ENCODE data around the gene PDCD6IP. TPM values are rescaled to one million over a fixed set of nuclear protein-coding genes. Genes with fewer than 3 reads are reported as not detected.

Gene PDCD6IP
- total RNA-seq, 4 donors from 2014 or later, result 105 to 424 (median 167) TPM

DNA sequence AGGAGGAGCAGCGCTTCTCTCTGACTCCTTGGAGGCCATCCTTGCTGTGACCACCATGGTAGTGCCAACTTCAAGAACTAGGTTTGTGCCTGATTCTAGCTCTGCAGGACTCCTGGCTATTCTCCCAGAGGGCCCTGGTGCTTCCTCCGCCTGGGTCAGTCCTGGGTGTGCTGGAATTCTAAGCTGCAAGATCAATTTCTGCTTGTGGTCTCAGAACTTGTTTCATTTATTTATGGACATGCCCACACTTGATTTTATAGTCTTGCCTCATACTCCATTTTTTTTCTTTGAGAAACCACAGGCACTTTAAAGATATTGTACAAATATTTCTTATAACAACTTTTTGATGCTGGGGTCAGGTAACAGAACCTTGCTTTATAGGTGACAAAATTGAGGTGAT, 87.6 kb downstream of the PDCD6IP start:
- H3K27ac ChIP-seq, result no peak overlapping the region
- intact Hi-C loops (cut with DNase I), result loop anchor here (10.0 kb wide), 1 partner anchor 799 kb away; no protein-coding TSS in a partner anchor
- H3K4me1 ChIP-seq, result peaks cover 0 to 4% of the 10 kb centered on the region in 2 donors
- H3K36me3 ChIP-seq, result no peaks in the 10 kb centered on the region
- WGBS, 2 donors, result 87 to 100% methylated on average over 2 of the region's 2 CpGs
- no peak for TF ChIP-seq POLR2A (IDR thresholded peaks at IDR 0.05)
- TF ChIP-seq, protein P1, sequence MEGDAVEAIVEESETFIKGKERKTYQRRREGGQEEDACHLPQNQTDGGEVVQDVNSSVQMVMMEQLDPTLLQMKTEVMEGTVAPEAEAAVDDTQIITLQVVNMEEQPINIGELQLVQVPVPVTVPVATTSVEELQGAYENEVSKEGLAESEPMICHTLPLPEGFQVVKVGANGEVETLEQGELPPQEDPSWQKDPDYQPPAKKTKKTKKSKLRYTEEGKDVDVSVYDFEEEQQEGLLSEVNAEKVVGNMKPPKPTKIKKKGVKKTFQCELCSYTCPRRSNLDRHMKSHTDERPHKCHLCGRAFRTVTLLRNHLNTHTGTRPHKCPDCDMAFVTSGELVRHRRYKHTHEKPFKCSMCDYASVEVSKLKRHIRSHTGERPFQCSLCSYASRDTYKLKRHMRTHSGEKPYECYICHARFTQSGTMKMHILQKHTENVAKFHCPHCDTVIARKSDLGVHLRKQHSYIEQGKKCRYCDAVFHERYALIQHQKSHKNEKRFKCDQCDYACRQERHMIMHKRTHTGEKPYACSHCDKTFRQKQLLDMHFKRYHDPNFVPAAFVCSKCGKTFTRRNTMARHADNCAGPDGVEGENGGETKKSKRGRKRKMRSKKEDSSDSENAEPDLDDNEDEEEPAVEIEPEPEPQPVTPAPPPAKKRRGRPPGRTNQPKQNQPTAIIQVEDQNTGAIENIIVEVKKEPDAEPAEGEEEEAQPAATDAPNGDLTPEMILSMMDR (IDR thresholded peaks at IDR 0.05), result no peak
- no peak overlapping the region for H3K4me3 ChIP-seq (replicated peaks in 1 of 3)
- H3K9me3 ChIP-seq, result no peaks in the 10 kb centered on the region
- no peaks in the 10 kb centered on the region for H3K27me3 ChIP-seq
- no peak for DNase-seq

DNA sequence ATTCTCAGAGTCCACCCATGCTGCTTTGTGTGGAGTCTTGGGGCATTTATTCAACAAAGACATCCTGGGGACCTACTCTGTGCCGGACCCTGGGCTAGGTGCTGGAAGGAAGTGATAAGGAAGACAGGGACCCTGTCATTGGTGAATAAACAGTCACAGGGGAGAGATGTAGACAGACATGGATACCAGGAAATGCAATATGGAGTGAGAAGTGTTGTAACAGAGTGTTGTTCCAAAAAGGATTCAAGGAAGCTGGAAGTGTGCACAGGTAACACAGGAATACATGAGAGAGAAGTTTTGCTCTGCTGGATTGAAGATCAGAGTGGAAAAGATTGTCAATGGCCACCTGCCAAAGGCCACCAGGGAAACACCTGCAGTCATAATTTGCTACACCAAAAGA, 89.0 kb downstream of the PDCD6IP start:
- no peak for DNase-seq
- Histone ChIP-seq H3K27ac (no peak overlapping the region), H3K27me3 (no peaks in the 10 kb centered on the region), H3K9me3 (no peaks in the 10 kb centered on the region), H3K4me3 (replicated peaks in 1 of 3) (no peak overlapping the region), H3K4me1 (peaks cover 0 to 4% of the 10 kb centered on the region in 2 donors), H3K36me3 (no peaks in the 10 kb centered on the region)
- 83 to 97% methylated on average over 1 of the region's 1 CpG for WGBS, 2 donors
- intact Hi-C loops (cut with DNase I), result loop anchor here (10.0 kb wide), 1 partner anchor 797 kb away; no protein-coding TSS in a partner anchor
- TF ChIP-seq POLR2A (IDR thresholded peaks at IDR 0.05), result no peak
- TF ChIP-seq, protein P1 (IDR thresholded peaks at IDR 0.05), result no peak

DNA sequence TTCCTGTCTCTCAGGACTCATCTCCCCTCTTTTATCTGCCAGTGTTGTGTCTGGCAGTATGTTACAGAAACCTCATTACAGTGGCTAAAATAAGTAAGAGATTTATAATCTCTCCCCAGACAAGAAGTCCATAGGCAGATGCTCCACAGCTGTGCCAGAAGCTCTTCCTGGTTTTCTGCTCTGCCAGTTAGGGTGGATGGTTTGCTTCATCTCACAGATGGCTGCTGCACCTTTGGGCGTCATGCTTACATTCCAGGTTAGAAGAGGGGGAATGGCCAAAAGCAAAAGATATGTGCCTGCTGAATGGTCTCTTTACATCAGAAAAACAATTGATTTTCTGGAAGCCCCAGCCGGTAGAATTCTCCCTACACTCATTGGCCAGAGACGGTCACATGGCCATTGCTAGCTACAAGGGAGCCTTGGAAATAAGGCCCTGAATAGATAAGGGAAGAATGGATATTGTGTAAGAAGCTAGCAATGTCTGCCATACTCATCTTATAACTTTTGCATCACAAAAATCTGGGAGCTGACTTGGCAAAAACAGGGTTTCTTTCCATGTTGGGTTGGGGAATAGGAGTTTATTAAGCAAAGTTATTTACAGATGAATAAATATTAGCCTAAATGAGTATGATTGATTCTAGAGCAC, 91.1 kb downstream of the PDCD6IP start:
- H3K9me3 ChIP-seq, result no peaks in the 10 kb centered on the region
- H3K4me1 ChIP-seq, result no peaks in the 10 kb centered on the region
- TF ChIP-seq POLR2A (IDR thresholded peaks at IDR 0.05), result no peak
- TF ChIP-seq, protein P1 (IDR thresholded peaks at IDR 0.05), result no peak
- intact Hi-C loops (cut with DNase I), result loop anchor here (10.0 kb wide), 1 partner anchor 795 kb away; no protein-coding TSS in a partner anchor
- WGBS, 2 donors, result 74 to 80% methylated on average over 3 of the region's 3 CpGs
- H3K4me3 ChIP-seq (replicated peaks in 1 of 3), result no peak overlapping the region
- no peaks in the 10 kb centered on the region for H3K36me3 ChIP-seq
- H3K27me3 ChIP-seq, result no peaks in the 10 kb centered on the region
- no peak for DNase-seq
- H3K27ac ChIP-seq, result no peak overlapping the region

DNA sequence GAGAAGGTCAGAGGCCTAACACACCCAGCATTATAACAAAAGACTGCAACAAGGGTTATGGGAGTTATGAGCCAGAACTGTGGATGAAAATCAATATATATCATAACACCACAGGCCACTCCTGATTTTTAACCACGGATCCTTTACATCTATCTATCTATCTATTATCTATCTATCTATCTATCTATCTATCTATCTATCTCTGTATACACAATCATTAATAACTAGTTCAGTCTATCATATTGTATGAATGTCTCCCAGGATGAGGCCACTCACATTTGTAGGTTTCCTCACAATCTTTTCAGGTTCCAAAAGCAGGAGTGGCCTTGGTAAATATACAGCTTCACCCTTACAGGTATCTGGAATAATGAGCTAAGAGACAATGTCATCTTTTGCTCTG, 94.2 kb downstream of the PDCD6IP start:
- no peaks in the 10 kb centered on the region for H3K36me3 ChIP-seq
- H3K9me3 ChIP-seq, result no peaks in the 10 kb centered on the region
- H3K27ac ChIP-seq, result no peak overlapping the region
- TF ChIP-seq POLR2A (IDR thresholded peaks at IDR 0.05), result no peak
- TF ChIP-seq, protein P1 (IDR thresholded peaks at IDR 0.05), result no peak
- H3K4me3 ChIP-seq (replicated peaks in 1 of 3), result no peak overlapping the region
- no peaks in the 10 kb centered on the region for H3K4me1 ChIP-seq
- no peak for DNase-seq
- intact Hi-C loops (cut with DNase I), result no loop called here
- 85 to 90% methylated on average over 1 of the region's 1 CpG for WGBS, 2 donors
- no peaks in the 10 kb centered on the region for H3K27me3 ChIP-seq

DNA sequence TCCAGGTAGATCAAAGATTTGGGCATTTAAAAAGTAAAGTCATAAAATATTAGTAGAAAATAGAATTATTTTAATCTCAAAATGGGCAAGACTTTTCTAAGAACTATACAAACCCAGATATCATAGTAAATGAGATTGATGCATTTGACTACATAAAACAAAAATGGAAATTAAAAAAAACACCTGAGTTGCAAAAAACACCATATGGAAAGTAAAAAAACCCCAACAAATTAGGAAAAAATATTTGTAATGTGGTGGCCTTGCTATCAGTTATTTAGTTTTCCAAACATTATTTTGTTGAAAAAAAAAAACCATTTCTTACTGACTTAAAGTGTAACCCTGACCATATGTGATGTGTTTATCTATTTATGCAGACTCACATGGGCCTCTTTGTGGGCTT, 97.2 kb downstream of the PDCD6IP start:
- Histone ChIP-seq H3K27ac (no peak overlapping the region), H3K27me3 (no peaks in the 10 kb centered on the region), H3K36me3 (no peaks in the 10 kb centered on the region), H3K4me1 (no peaks in the 10 kb centered on the region), H3K9me3 (no peaks in the 10 kb centered on the region), H3K4me3 (replicated peaks in 1 of 3) (no peak overlapping the region)
- TF ChIP-seq POLR2A (IDR thresholded peaks at IDR 0.05), result no peak
- TF ChIP-seq, protein P1 (IDR thresholded peaks at IDR 0.05), result no peak
- intact Hi-C loops (cut with DNase I), result no loop called here
- DNase-seq, result no peak
